HepG2 (cell line): ENCODE results near the gene NPAS2. TPM values are rescaled to one million over a fixed set of nuclear protein-coding genes. Genes with fewer than 3 reads are reported as not detected.

Experiments
- BCL6 ChIP-seq: IDR thresholded peaks from 2 replicates; pipeline ENCODE4 v1.6.1; 2016; ENCODE audit warnings: missing genetic modification reagents, missing compliant biosample characterization
- CEBPG ChIP-seq: IDR thresholded peaks from 2 replicates; pipeline ENCODE4 v1.6.1; 2016
- ERF ChIP-seq: IDR thresholded peaks from 2 replicates; pipeline ENCODE4 v1.6.1; 2018; ENCODE audit warnings: missing biosample characterization, missing genetic modification reagents
- FOXA1 ChIP-seq, 2 experiments: fragments of 450-650 bp in 1 of 2; sonication (generic) in 1 of 2; formaldehyde crosslinking in 1 of 2; IDR thresholded peaks; 2 replicates each; pipeline versions ENCODE4 v1.4.0 to v1.6.1; 2016 to 2020; ENCODE audit warnings: missing genetic modification reagents in 1 of 2
- FOXP1 ChIP-seq, 2 experiments: fragments of 450-650 bp in 1 of 2; IDR thresholded peaks; 2 replicates each; pipeline ENCODE4 v1.6.1; 2017 to 2018; ENCODE audit warnings: antibody characterized with exemption in 1 of 2
- GATAD1 ChIP-seq: IDR thresholded peaks from 2 replicates; pipeline ENCODE4 v1.6.1; 2016; ENCODE audit warnings: missing genetic modification reagents, missing compliant biosample characterization
- GZF1 ChIP-seq: sonication (generic); formaldehyde crosslinking; IDR thresholded peaks from 2 replicates; pipeline ENCODE4 v1.5.1; 2020; ENCODE audit warnings: mild to moderate bottlenecking, missing genetic modification reagents
- HOXA3 ChIP-seq: sonication (generic); formaldehyde crosslinking; IDR thresholded peaks from 2 replicates; pipeline ENCODE4 v1.5.0; 2020; ENCODE audit warnings: missing genetic modification reagents
- MED1 ChIP-seq: sonication (generic); formaldehyde crosslinking; IDR thresholded peaks from 2 replicates; pipeline ENCODE4 v1.4.0; 2020; ENCODE audit warnings: missing genetic modification reagents
- MIER3 ChIP-seq: IDR thresholded peaks from 2 replicates; pipeline ENCODE4 v1.6.1; 2016; ENCODE audit warnings: missing compliant biosample characterization, borderline replicate concordance
- ONECUT2 ChIP-seq: sonication (generic); formaldehyde crosslinking; IDR thresholded peaks from 2 replicates; pipeline ENCODE4 v1.4.0; 2020; ENCODE audit warnings: missing genetic modification reagents
- ZBED4 ChIP-seq: sonication (generic); formaldehyde crosslinking; IDR thresholded peaks from 2 replicates; pipeline ENCODE4 v1.4.0; 2020; ENCODE audit warnings: missing genetic modification reagents, borderline replicate concordance
- ZBTB20 ChIP-seq: sonication (generic); formaldehyde crosslinking; IDR thresholded peaks from 2 replicates; pipeline ENCODE4 v1.8.1; 2023; ENCODE audit warnings: missing genetic modification reagents, low read depth, mild to moderate bottlenecking, borderline replicate concordance
- ZBTB8A ChIP-seq: sonication (generic); formaldehyde crosslinking; IDR thresholded peaks from 2 replicates; pipeline ENCODE4 v1.4.0; 2020; ENCODE audit warnings: mild to moderate bottlenecking, low read depth, missing genetic modification reagents, borderline replicate concordance
- ZC3H4 ChIP-seq: sonication (generic); formaldehyde crosslinking; IDR thresholded peaks from 2 replicates; pipeline ENCODE4 v1.4.0; 2020; ENCODE audit warnings: missing genetic modification reagents, borderline replicate concordance
- ZNF354B ChIP-seq: sonication (generic); formaldehyde crosslinking; IDR thresholded peaks from 2 replicates; pipeline ENCODE4 v1.8.0; 2022; ENCODE audit warnings: mild to moderate bottlenecking, missing genetic modification reagents
- ZNF362 ChIP-seq: sonication (generic); formaldehyde crosslinking; IDR thresholded peaks from 2 replicates; pipeline ENCODE4 v1.4.0; 2020; ENCODE audit warnings: missing genetic modification reagents, mild to moderate bottlenecking, borderline replicate concordance
- ZNF441 ChIP-seq: sonication (generic); formaldehyde crosslinking; IDR thresholded peaks from 2 replicates; pipeline ENCODE4 v1.7.0; 2021; ENCODE audit warnings: missing genetic modification reagents, borderline replicate concordance
- ZNF446 ChIP-seq: sonication (generic); formaldehyde crosslinking; IDR thresholded peaks from 2 replicates; pipeline ENCODE4 v1.5.0; 2020; ENCODE audit warnings: mild to moderate bottlenecking, missing genetic modification reagents
- ZNF484 ChIP-seq: sonication (generic); formaldehyde crosslinking; IDR thresholded peaks from 2 replicates; pipeline ENCODE4 v1.5.1; 2020; ENCODE audit warnings: mild to moderate bottlenecking, low read depth, missing genetic modification reagents, borderline replicate concordance
- ZNF644 ChIP-seq: IDR thresholded peaks from 2 replicates; pipeline ENCODE4 v1.6.1; 2016; ENCODE audit warnings: low read depth
- polyA plus RNA-seq, 8 experiments: library from polyadenylated mRNA; depleted of rRNA in 3 of 8; stranded (reverse) in 7 of 8; unstranded in 1 of 8; fragments of >200 nt; fragmentation: Illumina TruSeq in 4 of 8; extraction: Trizol in 4 of 8; gene quantifications; 2 replicates each; pipeline versions ENCODE4 v1.2.1 to v1.2.3, GENCODE V29; 2011 to 2016; ENCODE audit warnings: low read depth in 4 of 8, missing spikeins in 1 of 8, mixed read lengths in 1 of 8; ENCODE audit not compliant: insufficient read depth in 1 of 8
- total RNA-seq, 5 experiments: library from RNA; depleted of rRNA; stranded (reverse); fragments of >200 nt; fragmentation: Illumina TruSeq; extraction: Trizol; gene quantifications; 2 replicates each; pipeline ENCODE4 v1.2.3, GENCODE V29; 2016; ENCODE audit warnings: low read depth in 1 of 5
- TF ChIP-seq, protein P1 (sequence below): sonication (generic); formaldehyde crosslinking; IDR thresholded peaks from 2 replicates; pipeline ENCODE4 v1.9.0; 2022; ENCODE audit warnings: low read depth, missing genetic modification reagents
- TF ChIP-seq, protein P2 (sequence below): sonication (generic); formaldehyde crosslinking; IDR thresholded peaks from 2 replicates; pipeline ENCODE4 v1.8.0; 2022; ENCODE audit warnings: mild to moderate bottlenecking, missing genetic modification reagents, moderate library complexity

Gene NPAS2
- total and polyA plus RNA-seq, 2 of the 13 experiments (the other 11 are each of a cell fraction or from before 2014, with no cell fraction given) = 14.8 to 37.5 TPM

- TF ChIP-seq, protein P1, sequence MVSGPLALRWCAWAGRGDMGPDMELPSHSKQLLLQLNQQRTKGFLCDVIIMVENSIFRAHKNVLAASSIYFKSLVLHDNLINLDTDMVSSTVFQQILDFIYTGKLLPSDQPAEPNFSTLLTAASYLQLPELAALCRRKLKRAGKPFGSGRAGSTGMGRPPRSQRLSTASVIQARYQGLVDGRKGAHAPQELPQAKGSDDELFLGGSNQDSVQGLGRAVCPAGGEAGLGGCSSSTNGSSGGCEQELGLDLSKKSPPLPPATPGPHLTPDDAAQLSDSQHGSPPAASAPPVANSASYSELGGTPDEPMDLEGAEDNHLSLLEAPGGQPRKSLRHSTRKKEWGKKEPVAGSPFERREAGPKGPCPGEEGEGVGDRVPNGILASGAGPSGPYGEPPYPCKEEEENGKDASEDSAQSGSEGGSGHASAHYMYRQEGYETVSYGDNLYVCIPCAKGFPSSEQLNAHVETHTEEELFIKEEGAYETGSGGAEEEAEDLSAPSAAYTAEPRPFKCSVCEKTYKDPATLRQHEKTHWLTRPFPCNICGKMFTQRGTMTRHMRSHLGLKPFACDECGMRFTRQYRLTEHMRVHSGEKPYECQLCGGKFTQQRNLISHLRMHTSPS (CRISPR knock-in tag) = peak; percentile 90
- TF ChIP-seq ZBTB20 (CRISPR knock-in tag) (peak; percentile 73; the same call in 1 of the 2 replicates), ZNF484 (CRISPR knock-in tag) (no peak), GATAD1 (CRISPR knock-in tag) (no peak), MED1 (peak; percentile 76), ZNF446 (CRISPR knock-in tag) (no peak), BCL6 (CRISPR knock-in tag) (peak; percentile 37; the same call in 1 of the 2 replicates), HOXA3 (CRISPR knock-in tag) (peak; percentile 43; the same call in 1 of the 2 replicates), ZNF354B (no peak), GZF1 (CRISPR knock-in tag) (no peak), ONECUT2 (peak; percentile 94), CEBPG (peak; percentile 71), ZC3H4 (CRISPR knock-in tag) (no peak), ZNF441 (CRISPR knock-in tag) (peak; percentile 54; the same call in 1 of the 2 replicates), ZNF644 (peak; percentile 93), ERF (CRISPR knock-in tag) (peak; percentile 81; the same call in 1 of the 2 replicates), ZNF362 (CRISPR knock-in tag) (0 out of 2 replicates have a peak, but pooled peaks have one; percentile 8), FOXP1 (IDR thresholded peaks at IDR 0.05) (no peak), FOXP1 (CRISPR knock-in tag; IDR thresholded peaks at IDR 0.05) (peak; percentile 60; the same call in 1 of the 2 replicates), ZBTB8A (CRISPR knock-in tag) (no peak), ZBED4 (peak; percentile 57; the same call in 1 of the 2 replicates), FOXA1 (IDR thresholded peaks at IDR 0.05) (no peak), FOXA1 (CRISPR knock-in tag; IDR thresholded peaks at IDR 0.05) (peak; percentile 57), MIER3 (CRISPR knock-in tag) (0 out of 2 replicates have a peak, but pooled peaks have one; percentile 35)
- TF ChIP-seq, protein P2, sequence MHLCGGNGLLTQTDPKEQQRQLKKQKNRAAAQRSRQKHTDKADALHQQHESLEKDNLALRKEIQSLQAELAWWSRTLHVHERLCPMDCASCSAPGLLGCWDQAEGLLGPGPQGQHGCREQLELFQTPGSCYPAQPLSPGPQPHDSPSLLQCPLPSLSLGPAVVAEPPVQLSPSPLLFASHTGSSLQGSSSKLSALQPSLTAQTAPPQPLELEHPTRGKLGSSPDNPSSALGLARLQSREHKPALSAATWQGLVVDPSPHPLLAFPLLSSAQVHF = no peak
Observed at GRCh38 chr2:100814453-100814852, 5.5 kb upstream of the NPAS2 start (continued).
